GM19467 (cell line): ENCODE measurements around the gene CMYA5.
"Not testable (repeated sequence)": the region's sequence is repeated elsewhere in the genome, so short reads cannot be mapped to it uniquely, and the experiment has no call there.

ENCODE experiments used
- ATAC-seq: cut with Tn5 transposase; IDR thresholded peaks from one replicate; pipeline ENCODE4 v1.9.1; 2021; ENCODE audit warnings: mild to moderate bottlenecking, moderate library complexity; ENCODE audit not compliant: unreplicated experiment

CMYA5 gene

GRCh38 chr5:79746642-79747569 is 57.3 kb downstream of the CMYA5 start:
- ATAC-seq = no peak

GRCh38 chr5:79750611-79751510 is 61.2 kb downstream of the CMYA5 start:
- ATAC-seq = no peak

- ATAC-seq = no peak
Measured at GRCh38 chr5:79753092-79753491, 63.5 kb downstream of the CMYA5 start.

- no peak for ATAC-seq
Measured at GRCh38 chr5:79753877-79754645, 64.4 kb downstream of the CMYA5 start.

GRCh38 chr5:79754865-79755555 is 65.4 kb downstream of the CMYA5 start:
- no peak for ATAC-seq

- no peak for ATAC-seq
Measured at GRCh38 chr5:79756076-79756475, 66.4 kb downstream of the CMYA5 start.

DNA sequence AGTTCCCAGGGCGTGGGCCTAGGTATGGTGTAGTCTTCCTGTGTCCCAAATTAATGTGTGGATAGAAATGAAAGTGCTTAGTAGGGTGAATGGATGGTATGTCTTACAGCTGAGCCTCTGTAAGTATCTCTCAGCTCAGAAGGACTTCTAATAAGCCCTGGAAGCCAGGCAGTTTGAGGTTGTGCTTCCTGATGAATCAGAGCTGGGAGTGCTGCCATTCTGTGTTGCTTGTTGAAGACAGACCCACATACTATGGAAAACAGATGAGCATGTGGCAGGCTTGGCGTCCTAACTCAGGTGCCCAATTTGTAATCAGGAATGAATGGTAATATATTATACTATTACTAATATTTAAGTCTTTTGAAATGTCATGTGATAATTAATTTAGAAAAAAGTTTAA is 69.8 kb downstream of the CMYA5 start:
- ATAC-seq = no peak

DNA sequence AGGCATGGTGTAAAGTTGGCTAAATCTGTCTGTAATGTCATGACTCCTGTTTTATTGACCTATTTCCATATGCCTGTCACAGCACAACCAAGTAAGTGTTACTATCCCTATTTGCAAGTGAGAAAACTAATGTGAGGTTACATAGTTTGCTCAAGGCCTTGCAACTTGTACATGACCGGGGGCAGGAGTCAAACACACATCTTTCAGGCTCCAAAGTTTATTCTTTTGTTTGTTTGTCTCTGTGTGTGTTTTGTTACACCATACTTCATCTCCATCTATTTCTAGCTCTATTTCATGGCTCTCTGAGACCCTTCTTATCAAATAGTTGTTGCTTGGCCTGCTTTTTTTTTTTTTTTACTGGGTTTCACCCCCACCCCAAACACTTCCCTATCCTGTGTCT is 70.2 kb downstream of the CMYA5 start:
- ATAC-seq = no peak

- ATAC-seq = no peak
Measured at GRCh38 chr5:79762929-79763328, 73.3 kb downstream of the CMYA5 start.

GRCh38 chr5:79764147-79764546 is 74.5 kb downstream of the CMYA5 start:
- ATAC-seq = not testable (repeated sequence)

GRCh38 chr5:79771387-79771786 is 81.8 kb downstream of the CMYA5 start:
- ATAC-seq = no peak

- no peak for ATAC-seq
Measured at GRCh38 chr5:79772651-79773050, 83.0 kb downstream of the CMYA5 start.

DNA sequence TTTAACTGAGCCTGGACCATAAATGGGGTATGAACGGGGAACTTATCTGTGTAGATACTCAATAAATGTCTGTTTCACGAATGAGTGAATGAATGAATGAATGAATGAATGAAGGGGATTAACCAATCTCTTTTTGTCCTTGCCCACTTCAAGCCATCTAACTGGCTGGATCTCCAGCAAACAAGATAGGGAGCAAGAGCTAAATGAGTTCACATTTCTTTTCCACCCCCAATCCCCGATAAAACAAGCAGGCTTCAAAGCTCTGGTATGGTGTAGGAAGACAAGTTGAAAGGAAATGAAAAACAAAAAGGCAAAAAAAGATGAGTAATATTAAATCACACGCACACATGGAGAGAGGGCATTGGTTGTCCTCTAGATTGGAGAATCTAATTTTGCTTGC is 84.0 kb downstream of the CMYA5 start:
- no peak for ATAC-seq

- ATAC-seq = no peak
Measured at GRCh38 chr5:79774171-79774854, 84.7 kb downstream of the CMYA5 start.

DNA sequence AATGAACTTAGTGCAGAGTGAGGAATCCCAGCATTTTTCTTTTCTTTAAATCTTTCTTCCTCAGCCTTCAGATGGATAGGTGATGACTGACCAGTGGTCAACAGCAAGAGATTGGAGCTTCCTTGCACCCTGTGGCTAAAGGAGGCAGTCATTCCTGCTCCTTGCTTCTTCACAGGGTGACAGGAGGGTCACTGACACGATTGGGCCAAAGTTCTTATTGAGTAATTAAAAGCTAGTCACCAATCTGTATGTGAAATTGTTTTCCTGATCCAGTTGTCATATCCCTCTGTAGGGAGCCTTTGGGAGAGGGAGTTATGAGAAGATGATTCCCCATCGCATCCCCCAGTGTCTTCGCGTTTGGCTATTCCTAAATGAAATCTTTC is 85.2 kb downstream of the CMYA5 start:
- no peak for ATAC-seq

GRCh38 chr5:79784741-79785140 is 95.1 kb downstream of the CMYA5 start:
- ATAC-seq = not testable (repeated sequence)

- ATAC-seq = no peak
Measured at GRCh38 chr5:79785983-79786382, 96.3 kb downstream of the CMYA5 start.

DNA sequence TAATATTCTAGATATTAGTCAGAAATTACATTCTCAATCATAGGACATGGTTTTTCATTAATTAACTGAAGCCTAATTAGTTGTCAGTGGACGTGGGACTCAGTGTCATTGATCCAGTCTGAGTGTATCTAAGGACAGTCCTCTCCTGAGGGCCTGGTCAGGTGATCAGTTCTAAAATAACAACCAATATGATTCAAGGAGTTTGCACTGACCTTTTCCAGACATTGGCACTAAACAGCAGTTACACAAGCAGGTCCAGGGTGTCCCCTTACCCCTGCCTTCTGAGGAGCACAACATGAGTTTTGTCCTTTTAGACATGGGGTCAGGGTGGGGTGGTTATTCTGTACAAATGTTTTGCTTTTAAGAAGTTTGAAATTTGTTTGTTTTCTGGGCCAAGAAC is 97.8 kb downstream of the CMYA5 start:
- ATAC-seq = no peak

DNA sequence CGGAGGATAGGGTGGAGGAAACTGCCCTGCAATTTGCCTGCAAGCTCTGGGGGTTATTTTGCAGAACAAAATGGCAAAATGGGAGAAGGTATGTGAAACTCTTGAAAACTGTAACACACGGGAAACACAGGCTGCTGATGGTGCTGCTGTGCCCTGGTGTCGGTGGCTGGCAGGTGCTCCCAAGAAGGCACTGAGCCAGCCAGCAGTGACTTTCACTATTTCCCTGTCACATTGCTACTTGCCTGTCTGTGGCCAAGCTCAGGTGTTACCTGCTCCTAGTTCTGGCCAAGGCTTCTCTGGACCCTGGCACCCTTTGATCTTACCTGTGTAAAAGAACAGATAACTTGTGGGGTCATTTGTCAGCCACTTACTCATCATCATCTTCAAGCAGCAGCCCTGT is 102.2 kb downstream of the CMYA5 start:
- ATAC-seq = no peak

- no peak for ATAC-seq
Measured at GRCh38 chr5:79792463-79792862, 102.8 kb downstream of the CMYA5 start.
